Upper lobe of left lung (tissue), 6 donors: Measurements from ENCODE around the gene PARG. TPM values are rescaled to one million over a fixed set of nuclear protein-coding genes. Genes with fewer than 3 reads are reported as not detected.
A peak's percentile ranks its signal among the peaks of the same experiment; 100 is the strongest.

Source experiments
- ATAC-seq, 2 donors: fragments of 200-7000 bp; cut with Tn5 transposase; one replicate each; pipeline ENCODE4 v1.9.1; 2022; ENCODE audit warnings: mild to moderate bottlenecking in 2 of 2, moderate library complexity in 2 of 2; ENCODE audit not compliant: low FRiP score in 2 of 2
- DNase-seq, 2 donors: peaks; one replicate each; pipeline ENCODE4 v3.0.0-alpha.2; 2019 to 2020
- H3K27ac ChIP-seq, 4 donors: fragments of 200-600 bp; sonication (generic); one replicate each; pipeline ENCODE4 v1.5.1; 2016 to 2019
- H3K27me3 ChIP-seq, 4 donors: fragments of 200-600 bp; sonication (generic); one replicate each; pipeline ENCODE4 v1.5.1; 2017 to 2019
- H3K36me3 ChIP-seq, 4 donors: fragments of 200-600 bp; sonication (generic); one replicate each; pipeline ENCODE4 v1.5.1; 2016 to 2019
- H3K4me1 ChIP-seq, 4 donors: fragments of 200-600 bp; sonication (generic); one replicate each; pipeline ENCODE4 v1.5.1; 2018 to 2019
- H3K4me3 ChIP-seq, 4 donors: fragments of 200-600 bp; sonication (generic); one replicate each; pipeline ENCODE4 v1.5.1; 2017 to 2019; ENCODE audit warnings: mild to moderate bottlenecking in 2 of 4, moderate library complexity in 1 of 4
- H3K9me3 ChIP-seq, 4 donors: fragments of 200-600 bp; sonication (generic); one replicate each; pipeline ENCODE4 v1.5.1; 2018 to 2019
- EP300 ChIP-seq, 4 donors: sonication (generic); formaldehyde crosslinking; IDR thresholded peaks; one replicate each; pipeline ENCODE4 v1.5.1; 2017; ENCODE audit warnings: antibody characterized with exemption in 4 of 4, control low read depth in 2 of 4
- POLR2A ChIP-seq, 4 donors: fragments of 450-650 bp; IDR thresholded peaks; one replicate each; pipeline ENCODE4 v1.5.1; 2016 to 2017; ENCODE audit warnings: antibody characterized with exemption in 4 of 4, mild to moderate bottlenecking in 2 of 4
- POLR2AphosphoS5 ChIP-seq, 2 donors: sonication (generic); formaldehyde crosslinking; IDR thresholded peaks; one replicate each; pipeline ENCODE4 v1.5.1; 2017; ENCODE audit warnings: antibody characterized with exemption in 2 of 2
- WGBS, 2 donors: methylation state at CpG; one replicate each; pipeline ENCODE4 v1.1.5; 2017 to 2018; 5-methylcytosine and 5-hydroxymethylcytosine counted together
- total RNA-seq, 6 donors: library from RNA; depleted of rRNA in 4 of 6; stranded (reverse); fragments of >200 nt in 4 of 6; gene quantifications; one replicate each; pipeline versions ENCODE4 v1.1.0 to v1.2.1, GENCODE V29; 2016 to 2021
- TF ChIP-seq, protein P1 (sequence below), 6 experiments: fragments of 450-650 bp in 4 of 6; fragments of 200-600 bp in 2 of 6; sonication (generic) in 2 of 6; IDR thresholded peaks; one replicate each; pipeline ENCODE4 v1.5.1; 2016 to 2019; ENCODE audit warnings: antibody characterized with exemption in 6 of 6
- donor health status: DM: no; HTN: no; CAD: no; lungs with moderate emphysema.
- donor health status: DM: no; HTN: yes; CAD: no; lungs with severe emphysema.

The PARG gene
- total RNA-seq, 6 donors from 2014 or later: 17.3 to 35.6 (median 23.8) TPM

DNA sequence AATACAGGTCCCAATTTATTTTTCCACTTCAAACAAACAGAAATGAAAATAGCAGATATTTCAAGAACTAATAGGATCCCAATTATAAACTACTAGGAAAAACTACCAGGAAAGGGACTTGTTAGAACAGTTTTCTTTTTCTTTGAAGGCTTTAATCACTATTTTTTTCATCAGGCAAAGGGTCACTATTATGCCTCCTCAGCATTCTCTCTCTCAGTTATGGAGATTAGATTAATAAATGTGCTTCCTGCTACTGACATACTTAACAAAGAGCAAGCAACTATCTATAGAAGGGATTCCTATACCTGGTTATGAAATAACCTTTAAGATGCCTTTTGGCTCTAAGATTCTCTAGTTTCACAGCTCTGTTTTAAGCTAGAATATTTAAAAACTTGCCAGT lies 108.7 kb downstream of the PARG start:
- H3K4me3 ChIP-seq: no peak overlapping the region
- DNase-seq: no peak
- no peaks in the 10 kb centered on the region for H3K4me1 ChIP-seq
- no peaks in the 10 kb centered on the region for H3K27me3 ChIP-seq
- no peak overlapping the region for H3K27ac ChIP-seq
- TF ChIP-seq, protein P1, sequence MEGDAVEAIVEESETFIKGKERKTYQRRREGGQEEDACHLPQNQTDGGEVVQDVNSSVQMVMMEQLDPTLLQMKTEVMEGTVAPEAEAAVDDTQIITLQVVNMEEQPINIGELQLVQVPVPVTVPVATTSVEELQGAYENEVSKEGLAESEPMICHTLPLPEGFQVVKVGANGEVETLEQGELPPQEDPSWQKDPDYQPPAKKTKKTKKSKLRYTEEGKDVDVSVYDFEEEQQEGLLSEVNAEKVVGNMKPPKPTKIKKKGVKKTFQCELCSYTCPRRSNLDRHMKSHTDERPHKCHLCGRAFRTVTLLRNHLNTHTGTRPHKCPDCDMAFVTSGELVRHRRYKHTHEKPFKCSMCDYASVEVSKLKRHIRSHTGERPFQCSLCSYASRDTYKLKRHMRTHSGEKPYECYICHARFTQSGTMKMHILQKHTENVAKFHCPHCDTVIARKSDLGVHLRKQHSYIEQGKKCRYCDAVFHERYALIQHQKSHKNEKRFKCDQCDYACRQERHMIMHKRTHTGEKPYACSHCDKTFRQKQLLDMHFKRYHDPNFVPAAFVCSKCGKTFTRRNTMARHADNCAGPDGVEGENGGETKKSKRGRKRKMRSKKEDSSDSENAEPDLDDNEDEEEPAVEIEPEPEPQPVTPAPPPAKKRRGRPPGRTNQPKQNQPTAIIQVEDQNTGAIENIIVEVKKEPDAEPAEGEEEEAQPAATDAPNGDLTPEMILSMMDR (IDR thresholded peaks at IDR 0.05): no peak
- TF ChIP-seq POLR2AphosphoS5 (IDR thresholded peaks at IDR 0.05): no peak
- no peak for TF ChIP-seq EP300 (IDR thresholded peaks at IDR 0.05)
- no peak for TF ChIP-seq POLR2A (IDR thresholded peaks at IDR 0.05)
- no peaks in the 10 kb centered on the region for H3K9me3 ChIP-seq
- ATAC-seq: no peak
- peaks cover 0 to 10% (median 4%) of the 10 kb centered on the region in 4 donors for H3K36me3 ChIP-seq

DNA sequence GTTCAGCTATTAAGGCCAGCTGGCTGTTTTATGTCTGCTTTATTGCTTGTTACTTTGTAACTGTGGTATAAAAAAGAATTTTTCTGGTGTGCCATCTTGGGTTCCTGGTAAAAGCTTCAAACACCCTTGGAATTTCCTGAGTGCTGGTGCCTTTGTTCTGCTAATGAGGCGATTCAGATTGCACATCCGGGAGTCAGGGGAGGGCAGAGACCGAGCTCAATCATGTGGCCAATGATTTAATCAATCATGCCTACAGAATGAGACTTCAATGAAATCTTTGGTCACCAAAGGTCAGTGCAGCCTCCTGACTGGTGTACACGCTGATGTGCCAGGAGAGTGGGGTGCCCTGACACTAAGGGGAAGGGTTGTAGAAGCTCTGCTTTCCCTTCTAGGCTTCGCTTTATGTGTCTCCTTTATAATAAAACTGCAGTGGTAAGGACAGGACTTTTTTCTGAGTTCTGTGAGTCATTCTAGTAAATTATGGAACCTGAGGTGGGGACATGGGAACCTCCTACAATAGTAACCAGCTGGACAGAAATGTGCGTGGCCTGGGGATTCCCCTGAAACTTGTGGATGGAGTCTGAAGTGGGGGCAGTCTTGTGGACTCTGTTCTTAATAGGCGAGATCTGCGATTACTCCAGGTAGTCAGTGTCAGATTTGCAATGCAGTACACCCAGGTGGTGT lies 110.3 kb downstream of the PARG start:
- no peak overlapping the region for H3K4me3 ChIP-seq
- TF ChIP-seq, protein P1 (IDR thresholded peaks at IDR 0.05): no peak
- TF ChIP-seq POLR2AphosphoS5 (IDR thresholded peaks at IDR 0.05) (no peak), POLR2A (IDR thresholded peaks at IDR 0.05) (no peak), EP300 (IDR thresholded peaks at IDR 0.05) (no peak)
- peaks cover 0 to 10% (median 2%) of the 10 kb centered on the region in 4 donors for H3K36me3 ChIP-seq
- no peaks in the 10 kb centered on the region for H3K27me3 ChIP-seq
- WGBS, 2 donors: 55 to 75% methylated on average over 8 of the region's 8 CpGs
- H3K27ac ChIP-seq: peak overlapping the region in 1 of 4 donors; percentile 55
- ATAC-seq (no peak), DNase-seq (no peak)
- no peaks in the 10 kb centered on the region for H3K4me1 ChIP-seq
- H3K9me3 ChIP-seq: no peaks in the 10 kb centered on the region

DNA sequence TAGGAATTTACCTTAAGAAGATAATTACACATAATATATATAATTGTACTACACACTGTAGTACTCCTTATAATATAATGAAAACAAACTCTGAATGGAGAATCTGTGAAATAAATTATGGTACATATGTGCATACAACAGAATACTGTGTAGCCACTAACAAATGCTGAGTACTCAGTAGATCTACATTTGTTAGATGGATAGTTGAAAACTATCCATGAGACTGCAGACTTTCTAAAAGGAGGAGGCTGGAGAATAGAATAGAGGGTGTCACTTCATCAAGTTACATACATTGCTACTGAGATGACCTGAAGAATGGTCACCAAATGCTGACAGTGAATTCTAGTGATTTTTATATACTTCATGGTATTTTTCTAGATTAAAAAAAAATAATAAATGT lies 111.0 kb downstream of the PARG start:
- ATAC-seq (no peak), DNase-seq (no peak)
- Histone ChIP-seq H3K27me3 (no peaks in the 10 kb centered on the region), H3K36me3 (peaks cover 0 to 10% (median 4%) of the 10 kb centered on the region in 4 donors), H3K4me1 (no peaks in the 10 kb centered on the region), H3K9me3 (no peaks in the 10 kb centered on the region), H3K4me3 (no peak overlapping the region), H3K27ac (peak overlapping the region in 1 of 4 donors; percentile 55)
- TF ChIP-seq POLR2A (IDR thresholded peaks at IDR 0.05) (no peak), POLR2AphosphoS5 (IDR thresholded peaks at IDR 0.05) (no peak), EP300 (IDR thresholded peaks at IDR 0.05) (no peak)
- TF ChIP-seq, protein P1 (IDR thresholded peaks at IDR 0.05): no peak

DNA sequence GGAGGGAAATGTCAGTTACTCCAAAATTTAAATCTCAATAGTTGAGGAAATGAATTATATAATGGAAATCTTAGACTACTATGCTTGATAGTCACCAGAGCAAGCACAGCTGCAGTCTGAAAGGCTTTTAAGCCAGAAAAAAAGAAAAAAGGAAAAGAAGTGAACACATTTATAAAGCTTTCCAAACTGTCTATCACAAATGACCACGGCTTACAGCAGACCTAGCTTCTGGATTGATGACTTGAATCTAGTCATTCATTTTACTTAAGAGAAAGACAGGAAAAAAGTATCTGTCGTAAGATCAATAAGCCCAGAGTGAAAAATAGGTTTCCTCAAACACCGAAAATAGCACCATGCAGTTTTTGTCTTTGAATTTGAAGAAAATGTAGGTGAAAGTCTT lies 111.8 kb downstream of the PARG start:
- H3K4me1 ChIP-seq: no peaks in the 10 kb centered on the region
- DNase-seq (no peak), ATAC-seq (no peak)
- no peaks in the 10 kb centered on the region for H3K9me3 ChIP-seq
- H3K27ac ChIP-seq: no peak overlapping the region
- no peaks in the 10 kb centered on the region for H3K27me3 ChIP-seq
- WGBS, 2 donors: 61 to 68% methylated on average over 3 of the region's 3 CpGs
- H3K4me3 ChIP-seq: no peak overlapping the region
- peaks cover 0 to 12% (median 6%) of the 10 kb centered on the region in 4 donors for H3K36me3 ChIP-seq
- TF ChIP-seq POLR2AphosphoS5 (IDR thresholded peaks at IDR 0.05): no peak
- TF ChIP-seq POLR2A (IDR thresholded peaks at IDR 0.05): no peak
- TF ChIP-seq, protein P1 (IDR thresholded peaks at IDR 0.05): no peak
- TF ChIP-seq EP300 (IDR thresholded peaks at IDR 0.05): no peak

DNA sequence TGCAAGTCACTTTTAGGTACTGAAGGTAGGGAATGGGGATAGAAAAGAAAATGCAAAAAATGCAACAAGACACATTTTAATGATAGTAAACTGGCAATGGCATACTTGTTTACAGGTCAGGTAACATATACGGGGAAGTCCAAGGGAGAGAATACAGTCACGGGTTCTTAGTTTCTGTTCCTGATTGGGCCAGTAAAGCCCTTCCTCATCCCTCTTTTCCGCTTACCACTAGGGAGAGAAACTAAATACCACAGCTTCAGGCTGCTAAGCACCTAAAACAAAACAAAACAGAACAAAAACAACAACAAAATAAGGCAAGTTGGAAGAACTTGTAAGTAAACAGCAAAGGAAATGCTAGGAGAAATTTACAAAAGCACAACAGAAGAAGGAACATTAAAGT lies 114.5 kb downstream of the PARG start:
- no peak for ATAC-seq
- H3K36me3 ChIP-seq: peaks cover 0 to 15% (median 4%) of the 10 kb centered on the region in 4 donors
- 87 to 91% methylated on average over 3 of the region's 3 CpGs for WGBS, 2 donors

More for the DNA sequence above, 114.5 kb downstream of the PARG start:
- DNase-seq: no peak
- Histone ChIP-seq H3K9me3 (no peaks in the 10 kb centered on the region), H3K27ac (no peak overlapping the region), H3K4me3 (no peak overlapping the region), H3K27me3 (no peaks in the 10 kb centered on the region), H3K4me1 (no peaks in the 10 kb centered on the region)
- TF ChIP-seq POLR2AphosphoS5 (IDR thresholded peaks at IDR 0.05): no peak
- TF ChIP-seq EP300 (IDR thresholded peaks at IDR 0.05): no peak
- TF ChIP-seq POLR2A (IDR thresholded peaks at IDR 0.05): no peak
- TF ChIP-seq, protein P1 (IDR thresholded peaks at IDR 0.05): no peak
